ENCODE data around the gene ST14.

Gene ST14

DNA sequence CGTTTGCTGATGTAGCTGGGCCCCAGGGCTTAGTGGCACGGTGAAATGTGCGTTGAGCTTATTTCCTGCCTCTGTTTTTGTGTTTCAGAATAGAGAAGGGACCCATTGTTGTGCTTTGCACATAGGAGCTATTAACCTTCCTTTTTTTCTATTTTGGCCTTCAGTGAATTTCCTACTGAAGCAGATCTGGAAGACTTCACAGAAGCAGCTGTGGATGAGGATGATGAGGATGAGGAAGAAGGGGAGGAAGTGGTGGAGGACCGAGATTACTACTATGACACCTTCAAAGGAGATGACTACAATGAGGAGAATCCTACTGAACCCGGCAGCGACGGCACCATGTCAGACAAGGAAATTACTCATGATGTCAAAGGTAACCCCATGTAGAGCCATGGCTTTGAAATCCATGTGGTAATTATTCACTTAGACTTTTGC, 37.4 kb upstream of the ST14 start:
- Histone ChIP-seq H3K27ac (ENCODE audit: low read length) (no peak overlapping the region), H3K36me3 (ENCODE audit: control insufficient read depth in 1 of 2, insufficient read depth in 2 of 2, low read length in 2 of 2) (peaks cover 20 to 36% of the 10 kb centered on the region in 2 donors), H3K4me3 (ENCODE audit: low read depth in 1 of 2, low read length in 2 of 2) (no peak overlapping the region), H3K27me3 (ENCODE audit: low read depth, low read length) (no peaks in the 10 kb centered on the region), H3K9me3 (ENCODE audit: control insufficient read depth in 1 of 2, low read length in 2 of 2) (no peaks in the 10 kb centered on the region), H3K4me1 (ENCODE audit: control insufficient read depth in 1 of 2, insufficient read depth in 2 of 2, low read length in 2 of 2) (peaks cover 9 to 13% of the 10 kb centered on the region in 2 donors)

DNA sequence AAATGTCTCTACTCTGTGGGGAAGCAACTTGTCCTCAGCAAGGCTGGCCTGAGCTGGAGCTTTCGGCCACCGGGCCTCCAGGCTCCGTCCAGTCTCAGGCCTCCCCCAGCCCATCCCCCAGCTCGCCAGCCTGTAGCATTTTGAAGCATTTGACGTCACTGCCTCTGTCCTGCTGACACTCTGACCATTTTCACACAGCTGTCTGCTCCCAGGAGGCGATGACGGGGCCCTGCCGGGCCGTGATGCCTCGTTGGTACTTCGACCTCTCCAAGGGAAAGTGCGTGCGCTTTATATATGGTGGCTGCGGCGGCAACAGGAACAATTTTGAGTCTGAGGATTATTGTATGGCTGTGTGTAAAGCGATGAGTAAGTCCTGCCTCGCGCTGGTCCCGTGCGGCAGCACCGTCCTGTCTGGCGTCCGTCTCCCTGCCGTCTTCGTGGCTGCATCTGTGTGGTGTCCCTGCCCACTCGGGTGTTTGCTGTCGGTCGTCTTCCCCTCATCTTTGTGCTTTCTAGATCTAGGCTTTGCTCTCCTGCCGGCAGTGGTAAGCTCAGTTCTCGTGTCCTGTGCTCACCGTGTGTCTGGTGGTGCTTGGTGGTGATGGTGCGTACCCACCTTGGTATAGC, 36.1 kb upstream of the ST14 start:
- Histone ChIP-seq H3K9me3 (ENCODE audit: control insufficient read depth in 1 of 2, low read length in 2 of 2) (no peaks in the 10 kb centered on the region), H3K36me3 (ENCODE audit: control insufficient read depth in 1 of 2, insufficient read depth in 2 of 2, low read length in 2 of 2) (peaks cover 34 to 47% of the 10 kb centered on the region in 2 donors), H3K27me3 (ENCODE audit: low read depth, low read length) (no peaks in the 10 kb centered on the region), H3K4me1 (ENCODE audit: control insufficient read depth in 1 of 2, insufficient read depth in 2 of 2, low read length in 2 of 2) (peaks cover 9 to 13% of the 10 kb centered on the region in 2 donors), H3K4me3 (ENCODE audit: low read depth in 1 of 2, low read length in 2 of 2) (no peak overlapping the region), H3K27ac (ENCODE audit: low read length) (no peak overlapping the region)

DNA sequence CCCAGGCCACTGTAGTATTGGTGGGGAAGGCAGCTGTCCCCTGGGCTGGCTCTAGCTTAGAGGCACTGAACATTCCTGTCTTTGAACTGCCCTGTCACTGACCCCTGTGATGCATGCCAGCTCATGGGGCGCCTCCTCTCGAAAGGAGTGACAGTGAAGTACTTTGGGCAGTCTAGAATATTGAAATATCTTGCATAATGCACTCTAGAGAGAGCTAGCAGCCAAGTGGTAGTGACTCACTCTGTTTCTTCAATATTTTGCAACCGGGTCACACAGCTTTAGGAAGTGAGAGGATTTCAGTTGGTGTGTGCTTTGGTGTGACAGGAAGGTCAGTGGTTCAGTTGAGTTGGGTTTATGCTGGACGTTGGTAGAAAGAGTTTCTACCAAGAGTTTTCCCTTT, 35.5 kb upstream of the ST14 start:
- no peaks in the 10 kb centered on the region for H3K27me3 ChIP-seq (ENCODE audit: low read depth, low read length)
- H3K9me3 ChIP-seq (ENCODE audit: control insufficient read depth in 1 of 2, low read length in 2 of 2), result no peaks in the 10 kb centered on the region
- H3K27ac ChIP-seq (ENCODE audit: low read length), result peak overlapping the region; percentile 36
- peaks cover 39 to 53% of the 10 kb centered on the region in 2 donors for H3K36me3 ChIP-seq (ENCODE audit: control insufficient read depth in 1 of 2, insufficient read depth in 2 of 2, low read length in 2 of 2)
- no peak overlapping the region for H3K4me3 ChIP-seq (ENCODE audit: low read depth in 1 of 2, low read length in 2 of 2)
- peaks cover 9 to 13% of the 10 kb centered on the region in 2 donors for H3K4me1 ChIP-seq (ENCODE audit: control insufficient read depth in 1 of 2, insufficient read depth in 2 of 2, low read length in 2 of 2)

DNA sequence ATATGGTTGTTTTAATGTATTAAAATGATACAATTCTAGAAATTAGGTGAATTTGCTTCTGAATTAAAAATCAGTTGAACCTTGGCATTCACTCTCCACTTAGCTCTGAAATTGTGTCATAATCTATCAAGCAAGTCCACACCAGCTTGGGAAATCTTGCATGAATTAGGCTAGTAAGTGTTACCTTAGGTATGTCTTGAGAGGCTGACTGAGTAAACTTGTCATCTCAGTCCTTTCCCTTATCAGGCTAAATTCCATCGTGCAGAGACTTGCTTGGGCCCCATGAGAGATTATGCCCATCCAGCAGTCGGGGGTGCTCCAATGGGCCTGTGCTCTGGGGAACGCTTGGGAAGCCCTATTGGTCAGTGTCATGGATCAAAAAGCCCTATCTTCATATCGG, 33.9 kb upstream of the ST14 start:
- H3K27me3 ChIP-seq (ENCODE audit: low read depth, low read length), result no peaks in the 10 kb centered on the region
- no peak overlapping the region for H3K4me3 ChIP-seq (ENCODE audit: low read depth in 1 of 2, low read length in 2 of 2)
- no peak overlapping the region for H3K27ac ChIP-seq (ENCODE audit: low read length)
- no peaks in the 10 kb centered on the region for H3K9me3 ChIP-seq (ENCODE audit: control insufficient read depth in 1 of 2, low read length in 2 of 2)
- H3K4me1 ChIP-seq (ENCODE audit: control insufficient read depth in 1 of 2, insufficient read depth in 2 of 2, low read length in 2 of 2), result peaks cover 8 to 13% of the 10 kb centered on the region in 2 donors
- peaks cover 52 to 63% of the 10 kb centered on the region in 2 donors for H3K36me3 ChIP-seq (ENCODE audit: control insufficient read depth in 1 of 2, insufficient read depth in 2 of 2, low read length in 2 of 2)

DNA sequence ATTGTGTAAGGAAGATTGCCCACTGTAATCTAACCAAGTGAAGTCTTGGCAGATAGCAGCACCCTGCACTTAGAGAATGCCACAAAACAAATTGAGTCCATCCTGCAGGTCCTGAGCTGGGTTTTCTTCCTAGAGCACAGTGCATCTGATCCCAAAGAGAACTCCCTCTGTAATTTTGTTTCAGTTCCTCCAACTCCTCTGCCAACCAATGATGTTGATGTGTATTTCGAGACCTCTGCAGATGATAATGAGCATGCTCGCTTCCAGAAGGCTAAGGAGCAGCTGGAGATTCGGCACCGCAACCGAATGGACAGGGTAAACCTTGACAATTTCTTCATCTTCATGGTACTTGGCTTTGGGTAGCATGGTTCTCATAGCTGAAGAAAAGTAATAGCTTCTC, 33.1 kb upstream of the ST14 start:
- H3K4me1 ChIP-seq (ENCODE audit: control insufficient read depth in 1 of 2, insufficient read depth in 2 of 2, low read length in 2 of 2), result peaks cover 7 to 9% of the 10 kb centered on the region in 2 donors
- peaks cover 57 to 71% of the 10 kb centered on the region in 2 donors for H3K36me3 ChIP-seq (ENCODE audit: control insufficient read depth in 1 of 2, insufficient read depth in 2 of 2, low read length in 2 of 2)
- no peaks in the 10 kb centered on the region for H3K27me3 ChIP-seq (ENCODE audit: low read depth, low read length)
- no peaks in the 10 kb centered on the region for H3K9me3 ChIP-seq (ENCODE audit: control insufficient read depth in 1 of 2, low read length in 2 of 2)
- H3K27ac ChIP-seq (ENCODE audit: low read length), result no peak overlapping the region
- H3K4me3 ChIP-seq (ENCODE audit: low read depth in 1 of 2, low read length in 2 of 2), result no peak overlapping the region

DNA sequence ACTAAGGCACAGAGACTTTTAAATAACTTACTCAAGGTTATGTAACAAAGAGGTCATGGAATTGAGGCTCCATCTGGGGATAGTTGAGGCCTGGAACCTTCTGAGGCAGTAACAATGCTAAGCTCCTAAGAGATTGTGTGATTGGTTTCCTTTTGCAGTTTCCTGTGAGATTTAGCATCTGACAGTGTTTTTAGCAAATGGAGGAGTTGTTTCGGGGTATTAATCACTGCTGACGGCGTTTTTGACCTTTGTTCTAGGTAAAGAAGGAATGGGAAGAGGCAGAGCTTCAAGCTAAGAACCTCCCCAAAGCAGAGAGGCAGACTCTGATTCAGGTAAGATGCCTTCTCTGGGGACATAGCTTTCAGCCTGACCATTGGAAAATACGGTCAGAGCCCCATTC, 32.1 kb upstream of the ST14 start:
- no peaks in the 10 kb centered on the region for H3K27me3 ChIP-seq (ENCODE audit: low read depth, low read length)
- H3K9me3 ChIP-seq (ENCODE audit: control insufficient read depth in 1 of 2, low read length in 2 of 2), result no peaks in the 10 kb centered on the region
- peaks cover 49 to 65% of the 10 kb centered on the region in 2 donors for H3K36me3 ChIP-seq (ENCODE audit: control insufficient read depth in 1 of 2, insufficient read depth in 2 of 2, low read length in 2 of 2)
- H3K4me1 ChIP-seq (ENCODE audit: control insufficient read depth in 1 of 2, insufficient read depth in 2 of 2, low read length in 2 of 2), result peaks cover 7 to 9% of the 10 kb centered on the region in 2 donors
- H3K4me3 ChIP-seq (ENCODE audit: low read depth in 1 of 2, low read length in 2 of 2), result no peak overlapping the region
- H3K27ac ChIP-seq (ENCODE audit: low read length), result peak overlapping the region; percentile 34

DNA sequence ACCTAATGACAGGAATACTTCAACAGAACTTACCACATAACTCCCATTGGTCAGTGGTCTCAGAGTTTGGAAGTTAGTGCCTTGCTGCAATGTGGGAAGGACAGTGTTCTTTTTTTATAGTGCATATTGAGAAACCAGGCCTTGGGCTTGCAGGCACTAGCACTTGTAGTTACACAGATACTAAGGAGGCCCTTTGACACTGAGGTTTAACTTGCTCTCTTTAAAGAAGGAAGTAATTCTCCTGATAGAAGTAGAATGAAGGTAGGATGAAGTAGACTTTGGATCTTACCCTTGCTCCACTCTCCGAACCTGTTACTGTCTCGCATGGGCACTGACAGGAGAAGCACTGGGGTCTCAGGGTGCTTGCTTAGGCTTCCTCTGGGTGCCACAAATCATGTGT, 31.0 kb upstream of the ST14 start:
- H3K4me3 ChIP-seq (ENCODE audit: low read depth in 1 of 2, low read length in 2 of 2), result no peak overlapping the region
- H3K9me3 ChIP-seq (ENCODE audit: control insufficient read depth in 1 of 2, low read length in 2 of 2), result no peaks in the 10 kb centered on the region
- H3K36me3 ChIP-seq (ENCODE audit: control insufficient read depth in 1 of 2, insufficient read depth in 2 of 2, low read length in 2 of 2), result peaks cover 48 to 60% of the 10 kb centered on the region in 2 donors
- no peak overlapping the region for H3K27ac ChIP-seq (ENCODE audit: low read length)
- H3K4me1 ChIP-seq (ENCODE audit: control insufficient read depth in 1 of 2, insufficient read depth in 2 of 2, low read length in 2 of 2), result peaks cover 7 to 9% of the 10 kb centered on the region in 2 donors
- H3K27me3 ChIP-seq (ENCODE audit: low read depth, low read length), result no peaks in the 10 kb centered on the region

DNA sequence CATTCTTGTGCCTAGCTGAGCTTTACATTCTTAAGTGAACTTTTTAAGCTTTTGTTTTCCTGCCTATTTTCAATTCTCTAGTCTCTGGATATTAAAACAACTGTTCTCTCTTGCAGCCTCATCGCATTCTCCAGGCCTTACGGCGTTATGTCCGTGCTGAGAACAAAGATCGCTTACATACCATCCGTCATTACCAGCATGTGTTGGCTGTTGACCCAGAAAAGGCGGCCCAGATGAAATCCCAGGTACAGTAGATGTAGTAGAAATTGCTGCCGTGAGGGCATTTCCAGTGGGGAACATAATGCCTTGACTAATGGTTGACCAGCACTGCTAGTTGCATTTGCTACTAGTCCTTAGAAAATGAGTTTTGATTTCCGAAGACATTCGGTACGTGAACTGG, 29.7 kb upstream of the ST14 start:
- Histone ChIP-seq H3K4me1 (ENCODE audit: control insufficient read depth in 1 of 2, insufficient read depth in 2 of 2, low read length in 2 of 2) (no peaks in the 10 kb centered on the region), H3K9me3 (ENCODE audit: control insufficient read depth in 1 of 2, low read length in 2 of 2) (no peaks in the 10 kb centered on the region), H3K27ac (ENCODE audit: low read length) (no peak overlapping the region), H3K27me3 (ENCODE audit: low read depth, low read length) (no peaks in the 10 kb centered on the region), H3K4me3 (ENCODE audit: low read depth in 1 of 2, low read length in 2 of 2) (no peak overlapping the region), H3K36me3 (ENCODE audit: control insufficient read depth in 1 of 2, insufficient read depth in 2 of 2, low read length in 2 of 2) (peaks cover 53 to 66% of the 10 kb centered on the region in 2 donors)

DNA sequence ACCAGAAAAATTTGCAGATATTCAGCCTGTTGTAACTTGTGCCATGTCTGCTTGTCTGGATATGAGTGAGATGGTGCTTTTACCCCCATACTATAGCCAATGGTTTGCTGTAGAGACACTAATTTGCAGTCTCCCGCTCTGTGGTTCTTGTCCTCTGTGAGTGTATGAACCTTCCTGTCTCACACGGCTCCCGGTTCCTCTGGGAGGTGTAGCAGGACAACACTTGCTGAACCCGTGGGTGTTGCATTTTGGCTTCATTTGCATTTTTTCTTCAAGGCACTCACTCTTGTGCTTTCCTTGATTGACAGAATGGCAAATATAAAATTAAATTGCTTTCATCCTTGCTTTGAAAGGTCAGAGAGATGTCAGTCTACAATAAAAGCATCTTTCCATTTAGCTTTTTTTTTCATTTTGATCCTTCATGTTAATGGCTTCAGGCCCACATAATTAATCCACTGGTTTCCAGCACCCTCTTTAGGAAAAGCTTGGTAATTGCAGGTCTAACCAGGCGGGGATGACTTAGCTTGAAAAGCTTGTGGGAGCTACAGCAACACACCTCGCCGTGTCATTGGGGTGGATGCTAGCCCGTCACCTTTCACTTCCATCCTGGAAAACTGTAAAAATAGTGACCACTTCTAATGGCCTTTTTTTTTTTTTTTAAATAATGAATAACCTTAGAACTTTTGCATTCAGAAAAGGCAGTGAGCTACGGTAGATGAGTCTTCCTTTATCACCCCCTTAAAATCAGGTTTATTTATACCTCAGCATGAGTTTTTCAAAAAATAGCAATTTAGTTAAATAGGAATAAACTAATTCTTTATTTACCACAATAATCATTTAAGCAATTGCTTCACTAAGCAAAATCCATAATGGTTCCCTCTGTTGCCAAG, 27.4 kb upstream of the ST14 start:
- H3K27ac ChIP-seq (ENCODE audit: low read length), result no peak overlapping the region
- no peak overlapping the region for H3K4me3 ChIP-seq (ENCODE audit: low read depth in 1 of 2, low read length in 2 of 2)
- H3K9me3 ChIP-seq (ENCODE audit: control insufficient read depth in 1 of 2, low read length in 2 of 2), result no peaks in the 10 kb centered on the region
- H3K4me1 ChIP-seq (ENCODE audit: control insufficient read depth in 1 of 2, insufficient read depth in 2 of 2, low read length in 2 of 2), result no peaks in the 10 kb centered on the region
- H3K27me3 ChIP-seq (ENCODE audit: low read depth, low read length), result no peaks in the 10 kb centered on the region
- peaks cover 48 to 68% of the 10 kb centered on the region in 2 donors for H3K36me3 ChIP-seq (ENCODE audit: control insufficient read depth in 1 of 2, insufficient read depth in 2 of 2, low read length in 2 of 2)

DNA sequence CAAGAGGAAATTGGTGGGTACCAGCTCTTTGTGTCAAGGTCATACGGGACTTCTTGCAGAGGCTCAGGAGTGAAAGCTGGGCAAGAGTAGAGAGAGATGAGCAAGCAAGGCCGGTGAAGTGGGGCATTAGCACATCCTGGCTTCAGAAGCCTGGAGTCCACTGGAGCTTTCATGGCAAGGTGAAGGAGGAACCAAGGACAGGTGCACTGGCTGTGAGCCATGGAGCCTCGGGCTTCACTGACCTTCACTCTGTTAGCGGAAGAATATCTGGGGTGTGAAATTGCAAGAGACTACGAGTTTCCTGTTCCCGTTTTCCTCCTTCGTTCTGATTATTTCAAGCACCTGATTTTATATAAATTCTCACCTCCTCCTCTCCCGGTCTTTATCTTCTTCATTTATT, 25.9 kb upstream of the ST14 start:
- peaks cover 44 to 61% of the 10 kb centered on the region in 2 donors for H3K36me3 ChIP-seq (ENCODE audit: control insufficient read depth in 1 of 2, insufficient read depth in 2 of 2, low read length in 2 of 2)
- H3K27me3 ChIP-seq (ENCODE audit: low read depth, low read length), result no peaks in the 10 kb centered on the region
- H3K27ac ChIP-seq (ENCODE audit: low read length), result no peak overlapping the region
- peaks cover 0 to under 1% of the 10 kb centered on the region in 2 donors for H3K4me1 ChIP-seq (ENCODE audit: control insufficient read depth in 1 of 2, insufficient read depth in 2 of 2, low read length in 2 of 2)
- no peaks in the 10 kb centered on the region for H3K9me3 ChIP-seq (ENCODE audit: control insufficient read depth in 1 of 2, low read length in 2 of 2)
- no peak overlapping the region for H3K4me3 ChIP-seq (ENCODE audit: low read depth in 1 of 2, low read length in 2 of 2)

DNA sequence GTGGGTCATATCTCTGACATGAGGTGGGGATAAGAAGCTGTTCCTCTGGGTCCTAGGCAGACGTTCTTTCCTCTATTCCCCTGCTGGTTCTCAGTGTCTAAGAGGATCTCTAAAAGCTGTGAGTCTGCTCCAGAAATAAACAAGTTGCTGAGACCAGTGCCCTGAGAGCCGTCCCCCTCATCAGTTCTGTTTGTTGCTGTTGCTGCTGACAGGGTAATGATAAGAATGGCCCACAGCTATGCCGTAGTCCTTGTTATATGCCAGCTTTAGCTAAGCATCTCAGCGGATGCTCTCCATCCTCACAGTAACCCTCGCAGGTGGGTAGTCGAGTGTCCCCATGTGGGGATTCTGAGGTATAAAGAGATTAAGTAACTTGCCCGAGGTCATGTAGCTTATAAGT, 23.5 kb upstream of the ST14 start:
- Histone ChIP-seq H3K27ac (ENCODE audit: low read length) (no peak overlapping the region), H3K27me3 (ENCODE audit: low read depth, low read length) (no peaks in the 10 kb centered on the region), H3K36me3 (ENCODE audit: control insufficient read depth in 1 of 2, insufficient read depth in 2 of 2, low read length in 2 of 2) (peaks cover 28 to 50% of the 10 kb centered on the region in 2 donors), H3K4me3 (ENCODE audit: low read depth in 1 of 2, low read length in 2 of 2) (no peak overlapping the region), H3K4me1 (ENCODE audit: control insufficient read depth in 1 of 2, insufficient read depth in 2 of 2, low read length in 2 of 2) (peaks cover 0 to 10% of the 10 kb centered on the region in 2 donors), H3K9me3 (ENCODE audit: control insufficient read depth in 1 of 2, low read length in 2 of 2) (no peaks in the 10 kb centered on the region)

All from muscle layer of duodenum (tissue), 2 donors.